Measurements from ENCODE around the gene LRP8. TPM values are rescaled to one million over a fixed set of nuclear protein-coding genes. Genes with fewer than 3 reads are reported as not detected.

The LRP8 gene
- polyA plus RNA-seq, 1 donor (not counting 4 experiments of a cell fraction or from before 2014, with no cell fraction given): 31.0 TPM

DNA sequence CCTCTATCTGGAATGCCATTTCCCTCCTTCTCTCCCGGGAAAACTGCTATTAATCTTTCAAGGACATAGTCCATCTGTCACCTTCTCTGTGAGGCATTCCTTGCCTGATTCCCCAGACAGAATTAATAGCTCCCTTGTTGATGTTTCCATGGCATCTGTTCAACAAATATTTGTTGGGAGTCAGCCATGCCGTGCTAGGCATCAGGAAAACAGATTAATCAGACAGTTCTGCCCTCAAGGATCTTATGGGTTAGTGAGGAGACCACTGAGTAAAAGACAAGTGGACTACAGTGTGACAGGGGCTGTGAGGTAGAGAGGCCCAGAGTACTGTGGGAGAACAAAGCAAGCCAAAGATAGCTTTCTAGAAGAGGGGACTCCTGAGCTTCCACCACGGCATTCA lies 78.2 kb downstream of the LRP8 start:
- Histone ChIP-seq H3K9ac (ENCODE audit: control insufficient read depth, extremely low read depth, insufficient read depth, low read length) (no peak overlapping the region), H3K79me2 (ENCODE audit: control insufficient read depth, insufficient read depth, low read length) (no peaks in the 10 kb centered on the region), H3K27me3 (ENCODE audit: control insufficient read depth, extremely low read depth, insufficient read depth, low read length) (no peaks in the 10 kb centered on the region), H3K4me2 (ENCODE audit: control insufficient read depth, extremely low read depth, insufficient read depth, low read depth, low read length) (no peak overlapping the region), H3K9me1 (ENCODE audit: control insufficient read depth, extremely low read depth, insufficient read depth, low read length) (no peaks in the 10 kb centered on the region), H3K4me1 (ENCODE audit: control insufficient read depth, extremely low read depth, insufficient read depth, low read length) (no peaks in the 10 kb centered on the region), H3K27ac (ENCODE audit: control insufficient read depth, insufficient read depth, low read length) (no peak overlapping the region), H4K20me1 (ENCODE audit: control insufficient read depth, extremely low read depth, insufficient read depth, low read length) (no peaks in the 10 kb centered on the region), H3K4me3 (ENCODE audit: control insufficient read depth in 2 of 3, extremely low read depth in 1 of 3, insufficient read depth in 2 of 3, low read depth in 1 of 3, low read length in 3 of 3) (no peak overlapping the region), H2AFZ (ENCODE audit: control insufficient read depth, low read length) (no peak overlapping the region), H3K36me3 (ENCODE audit: control insufficient read depth in 2 of 2, extremely low read depth in 1 of 2, insufficient read depth in 2 of 2, low read length in 2 of 2) (peaks cover 10 to 26% of the 10 kb centered on the region in 2 experiments), H3K9me3 (ENCODE audit: control insufficient read depth, low read depth, low read length) (no peaks in the 10 kb centered on the region)
- dilution Hi-C loops (cut with MboI; ENCODE audit: extremely low pct_ligation_motif_present, low sequenced_read_pairs): no loop called here
- DNase-seq (ENCODE audit: low read depth, low spot score): no peak
- no peak for FAIRE-seq
- TF ChIP-seq, protein P1, sequence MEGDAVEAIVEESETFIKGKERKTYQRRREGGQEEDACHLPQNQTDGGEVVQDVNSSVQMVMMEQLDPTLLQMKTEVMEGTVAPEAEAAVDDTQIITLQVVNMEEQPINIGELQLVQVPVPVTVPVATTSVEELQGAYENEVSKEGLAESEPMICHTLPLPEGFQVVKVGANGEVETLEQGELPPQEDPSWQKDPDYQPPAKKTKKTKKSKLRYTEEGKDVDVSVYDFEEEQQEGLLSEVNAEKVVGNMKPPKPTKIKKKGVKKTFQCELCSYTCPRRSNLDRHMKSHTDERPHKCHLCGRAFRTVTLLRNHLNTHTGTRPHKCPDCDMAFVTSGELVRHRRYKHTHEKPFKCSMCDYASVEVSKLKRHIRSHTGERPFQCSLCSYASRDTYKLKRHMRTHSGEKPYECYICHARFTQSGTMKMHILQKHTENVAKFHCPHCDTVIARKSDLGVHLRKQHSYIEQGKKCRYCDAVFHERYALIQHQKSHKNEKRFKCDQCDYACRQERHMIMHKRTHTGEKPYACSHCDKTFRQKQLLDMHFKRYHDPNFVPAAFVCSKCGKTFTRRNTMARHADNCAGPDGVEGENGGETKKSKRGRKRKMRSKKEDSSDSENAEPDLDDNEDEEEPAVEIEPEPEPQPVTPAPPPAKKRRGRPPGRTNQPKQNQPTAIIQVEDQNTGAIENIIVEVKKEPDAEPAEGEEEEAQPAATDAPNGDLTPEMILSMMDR (optimal IDR thresholded peaks at IDR 0.05 in 1 of 3, IDR thresholded peaks at IDR 0.05 in 1 of 3, conservative IDR thresholded peaks at IDR 0.05 in 1 of 3; ENCODE audit: extremely low read depth in 1 of 3, insufficient read depth in 2 of 3, low read length in 3 of 3): no peak

DNA sequence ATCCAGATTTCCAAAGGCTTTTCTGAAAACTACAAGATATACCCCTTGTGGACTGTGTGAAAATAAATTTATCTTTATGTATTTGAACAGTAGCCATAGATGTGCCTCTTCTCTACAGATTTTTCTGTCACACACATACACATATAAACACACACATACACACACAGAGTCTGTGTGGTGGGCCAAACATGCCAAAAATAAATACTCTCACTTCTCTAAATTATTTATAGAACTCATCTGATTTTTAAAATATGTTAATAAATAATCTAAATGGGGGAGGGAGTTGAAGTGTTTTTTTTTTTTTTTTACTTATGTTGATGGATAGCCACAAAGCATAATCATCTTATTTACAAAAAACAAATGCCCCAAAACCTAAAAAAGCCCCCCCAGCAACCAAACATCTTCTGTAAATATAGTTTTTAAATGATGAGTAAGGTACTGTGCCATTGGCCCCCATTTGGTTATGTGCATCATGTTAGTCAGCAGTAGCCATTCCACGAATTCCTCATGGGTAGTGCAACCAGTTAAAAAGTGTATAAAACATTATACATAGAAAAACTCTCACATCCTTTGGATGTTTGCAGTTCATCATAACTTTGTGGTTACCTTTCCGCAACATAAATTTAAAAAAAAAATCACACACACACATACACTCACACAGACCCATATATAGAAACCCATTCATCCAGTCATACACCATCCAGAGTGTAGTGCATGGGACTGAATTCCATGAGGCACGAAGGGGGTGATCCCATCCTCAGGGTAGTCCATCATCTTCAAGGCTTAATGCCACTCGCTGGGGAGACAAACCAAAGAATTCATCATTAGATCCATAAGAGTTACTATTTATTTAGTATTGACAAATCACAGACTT lies 81.4 kb downstream of the LRP8 start:
- H3K4me3 ChIP-seq (ENCODE audit: control insufficient read depth in 2 of 3, extremely low read depth in 1 of 3, insufficient read depth in 2 of 3, low read depth in 1 of 3, low read length in 3 of 3): no peak overlapping the region
- H3K79me2 ChIP-seq (ENCODE audit: control insufficient read depth, insufficient read depth, low read length): no peaks in the 10 kb centered on the region
- no peak overlapping the region for H3K27ac ChIP-seq (ENCODE audit: control insufficient read depth, insufficient read depth, low read length)
- H2AFZ ChIP-seq (ENCODE audit: control insufficient read depth, low read length): no peak overlapping the region
- H3K9ac ChIP-seq (ENCODE audit: control insufficient read depth, extremely low read depth, insufficient read depth, low read length): no peak overlapping the region
- H4K20me1 ChIP-seq (ENCODE audit: control insufficient read depth, extremely low read depth, insufficient read depth, low read length): no peaks in the 10 kb centered on the region
- H3K9me3 ChIP-seq (ENCODE audit: control insufficient read depth, low read depth, low read length): no peaks in the 10 kb centered on the region
- H3K4me1 ChIP-seq (ENCODE audit: control insufficient read depth, extremely low read depth, insufficient read depth, low read length): no peaks in the 10 kb centered on the region
- no peak overlapping the region for H3K4me2 ChIP-seq (ENCODE audit: control insufficient read depth, extremely low read depth, insufficient read depth, low read depth, low read length)
- peaks cover 8 to 17% of the 10 kb centered on the region in 2 experiments for H3K36me3 ChIP-seq (ENCODE audit: control insufficient read depth in 2 of 2, extremely low read depth in 1 of 2, insufficient read depth in 2 of 2, low read length in 2 of 2)
- no peaks in the 10 kb centered on the region for H3K27me3 ChIP-seq (ENCODE audit: control insufficient read depth, extremely low read depth, insufficient read depth, low read length)
- dilution Hi-C loops (cut with MboI; ENCODE audit: extremely low pct_ligation_motif_present, low sequenced_read_pairs): no loop called here
- no peak for FAIRE-seq
- DNase-seq (ENCODE audit: low read depth, low spot score): no peak
- H3K9me1 ChIP-seq (ENCODE audit: control insufficient read depth, extremely low read depth, insufficient read depth, low read length): no peaks in the 10 kb centered on the region
- TF ChIP-seq EZH2 (IDR thresholded peaks at IDR 0.05; ENCODE audit: low read length): no peak
- TF ChIP-seq, protein P1 (optimal IDR thresholded peaks at IDR 0.05 in 1 of 3, IDR thresholded peaks at IDR 0.05 in 1 of 3, conservative IDR thresholded peaks at IDR 0.05 in 1 of 3; ENCODE audit: extremely low read depth in 1 of 3, insufficient read depth in 2 of 3, low read length in 3 of 3): no peak
